ENCODE results near the gene REXO2.

REXO2 gene

DNA sequence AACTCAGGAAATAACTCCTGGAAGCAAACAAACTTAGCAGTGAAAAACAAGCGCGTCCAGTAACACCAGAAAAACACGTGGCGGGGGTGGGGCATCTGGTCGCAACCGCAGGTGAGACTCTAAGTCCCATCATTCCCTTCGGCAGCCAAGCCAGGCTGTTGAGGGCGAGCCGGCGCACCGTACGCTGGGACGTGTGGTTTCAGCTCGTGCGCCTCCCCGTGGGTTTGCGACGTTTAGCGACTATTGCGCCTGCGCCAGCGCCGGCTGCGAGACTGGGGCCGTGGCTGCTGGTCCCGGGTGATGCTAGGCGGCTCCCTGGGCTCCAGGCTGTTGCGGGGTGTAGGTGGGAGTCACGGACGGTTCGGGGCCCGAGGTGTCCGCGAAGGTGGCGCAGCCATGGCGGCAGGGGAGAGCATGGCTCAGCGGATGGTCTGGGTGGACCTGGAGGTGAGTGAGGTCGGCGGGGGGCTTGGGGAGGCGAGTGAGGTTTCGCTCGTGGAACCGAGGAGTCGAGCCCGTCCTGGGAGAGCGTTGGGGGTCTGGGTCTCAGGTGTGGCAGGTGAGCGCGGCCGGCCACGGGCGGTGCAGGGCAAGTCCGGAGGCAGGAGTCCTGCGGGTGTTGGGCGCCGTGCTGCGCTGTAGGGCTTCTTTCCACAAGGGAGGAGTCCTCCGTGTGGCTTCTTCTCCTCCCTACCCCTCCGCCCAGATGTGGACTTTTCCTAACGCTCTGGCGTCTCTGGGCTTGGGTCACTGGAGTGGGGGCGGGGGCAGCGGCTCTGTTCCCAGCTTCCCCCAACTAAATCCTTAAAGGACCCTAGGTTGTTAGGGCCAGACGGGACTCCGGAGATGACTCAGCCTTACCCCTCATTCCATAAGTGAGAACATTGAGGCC, at the start of gene REXO2:
REXO2 (plus strand) TSS at position 239 of the 892 bp plus-strand sequence; CDS start at position 301, 62 bp downstream.
- peak; percentile 86 for DNase-seq (ENCODE audit: low spot score)
- FAIRE-seq: peak; percentile 72

DNA sequence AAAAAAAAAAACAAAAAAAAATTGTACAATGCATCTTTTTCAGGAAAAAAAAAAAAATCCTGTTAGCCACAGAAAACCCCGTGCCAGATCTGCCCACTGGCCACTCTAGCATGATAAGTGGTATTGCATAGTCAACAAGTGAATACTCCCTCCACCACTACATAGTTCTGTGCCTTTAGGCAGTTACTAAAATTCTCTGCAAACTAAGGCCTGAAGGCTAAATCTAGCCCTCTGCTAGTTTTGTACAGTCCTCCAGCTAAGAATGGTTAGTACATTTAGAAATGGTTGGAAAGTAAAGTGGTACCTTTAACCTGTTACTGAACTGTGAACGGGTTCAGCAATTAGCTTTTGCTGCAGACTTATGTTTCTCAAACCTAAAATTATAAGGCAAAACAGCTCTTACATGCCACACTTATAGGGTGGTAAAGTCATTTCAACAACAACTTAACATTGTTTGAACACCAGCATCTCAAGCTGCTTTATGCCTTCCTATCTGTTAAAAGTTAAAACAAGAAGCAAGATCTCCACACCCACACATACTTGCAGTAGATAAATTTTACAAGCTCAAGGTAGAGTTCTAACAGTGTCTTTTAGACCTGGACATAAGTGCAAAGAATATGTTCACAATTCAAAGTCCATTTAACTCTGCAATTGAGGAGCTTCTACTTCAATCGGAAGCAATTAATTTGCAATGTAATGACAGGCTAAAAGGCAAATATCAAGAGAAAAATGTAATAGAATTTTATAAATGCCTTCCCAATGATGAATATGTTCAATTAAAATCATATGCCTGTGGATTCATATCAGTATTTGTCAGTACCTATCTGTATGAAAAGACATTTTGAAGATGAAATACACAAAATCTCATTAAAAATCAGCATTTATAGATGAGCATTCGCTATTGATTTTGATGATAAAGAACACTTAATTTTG, 46.3 kb upstream of the REXO2 start:
- no peak for FAIRE-seq
- DNase-seq (ENCODE audit: low spot score): no peak

DNA sequence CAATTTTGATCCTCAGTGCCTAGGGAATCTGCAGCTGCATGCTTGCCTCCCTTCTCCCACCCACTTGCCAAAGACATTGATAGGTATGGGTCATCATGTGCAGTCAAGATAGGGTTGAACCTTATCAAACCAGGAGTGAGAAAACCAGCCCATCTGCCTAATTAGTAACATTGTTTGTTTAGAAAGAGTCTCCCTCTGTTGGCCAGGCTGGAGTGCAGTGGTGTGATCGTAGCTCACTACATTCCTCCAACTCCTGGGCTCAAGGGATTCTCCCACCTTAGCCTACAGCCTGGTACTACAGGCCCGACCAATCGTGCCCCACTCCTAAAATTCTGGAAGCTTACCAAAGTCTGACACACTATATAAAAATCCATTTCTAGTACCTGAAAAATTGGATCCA, 43.5 kb upstream of the REXO2 start:
- no peak for DNase-seq (ENCODE audit: low spot score)
- no peak for FAIRE-seq

DNA sequence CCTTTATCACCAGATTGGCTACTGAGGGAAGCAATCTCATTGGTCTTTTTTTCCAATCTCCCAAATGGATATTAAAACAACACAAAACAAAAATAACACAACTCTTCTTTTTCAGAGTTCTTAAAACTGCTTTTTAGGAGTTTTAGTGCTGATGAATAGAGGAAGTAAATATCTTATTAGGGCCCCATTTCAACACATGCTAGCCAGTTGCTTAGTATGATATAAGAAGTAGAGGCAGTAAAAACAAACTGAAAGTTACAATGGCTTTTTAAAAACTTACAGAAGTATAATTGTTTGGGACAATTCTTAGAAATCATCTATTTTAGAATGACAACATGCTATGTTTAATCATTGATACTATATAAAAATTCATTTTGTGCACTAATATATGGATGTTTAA, 42.4 kb upstream of the REXO2 start:
- DNase-seq (ENCODE audit: low spot score): no peak
- no peak for FAIRE-seq

DNA sequence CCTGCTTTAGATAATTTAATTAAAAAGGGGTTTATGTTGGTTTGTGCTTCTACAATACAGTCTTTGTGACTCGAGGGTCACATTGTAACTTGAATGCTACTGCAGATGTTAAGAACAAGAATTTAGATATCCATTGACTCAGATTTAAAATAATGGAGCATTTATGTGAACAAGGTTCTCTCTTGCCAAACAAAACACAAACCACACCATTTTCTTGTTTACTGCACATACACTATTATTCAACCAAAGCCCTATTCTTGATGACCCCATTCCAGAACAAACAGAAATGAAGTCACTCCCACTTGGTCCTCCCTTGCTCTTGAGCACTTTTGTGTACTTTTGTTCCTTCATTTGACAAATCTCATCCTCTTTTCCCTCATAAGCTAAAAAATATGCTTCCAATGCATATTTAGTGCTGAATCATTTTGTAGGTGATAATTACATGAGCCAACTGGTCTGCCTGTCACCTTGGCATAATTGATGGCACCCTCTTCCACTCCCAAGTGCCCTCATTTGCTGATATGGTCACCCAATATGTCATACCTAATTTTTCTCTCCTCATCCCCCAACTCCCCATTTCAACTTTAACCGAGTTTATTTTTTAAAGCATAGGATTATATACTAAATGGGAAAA, 41.8 kb upstream of the REXO2 start:
- DNase-seq (ENCODE audit: low spot score): no peak
- FAIRE-seq: no peak

DNA sequence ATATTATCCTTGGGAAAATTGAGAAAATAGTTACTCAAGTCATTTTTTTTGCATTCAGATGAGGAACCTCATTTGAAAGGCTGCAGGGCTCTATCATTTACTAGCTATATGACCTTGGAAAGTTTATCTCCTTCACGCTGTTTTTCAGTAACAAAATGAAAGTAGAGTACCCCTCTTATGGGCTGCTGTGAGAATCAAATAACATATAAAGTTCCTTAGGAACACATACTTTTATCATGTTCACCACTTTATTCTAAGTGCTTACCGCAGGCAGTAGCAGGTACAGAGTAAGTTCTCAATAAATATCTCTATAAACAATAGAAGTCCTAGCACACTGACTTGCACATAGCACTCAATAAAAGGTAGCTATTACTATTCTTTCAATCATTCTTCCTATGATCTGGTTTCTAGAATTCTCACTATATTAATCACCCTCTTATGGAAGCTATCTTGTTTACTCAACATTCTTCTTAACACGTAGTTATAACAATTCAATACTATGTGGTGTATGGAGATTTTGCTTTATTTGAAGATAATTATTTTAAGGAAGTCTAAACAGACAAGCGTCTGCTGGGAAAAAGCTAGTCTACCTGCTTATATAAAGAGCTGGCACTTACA, 40.9 kb upstream of the REXO2 start:
- DNase-seq (ENCODE audit: low spot score) (no peak), FAIRE-seq (no peak)

DNA sequence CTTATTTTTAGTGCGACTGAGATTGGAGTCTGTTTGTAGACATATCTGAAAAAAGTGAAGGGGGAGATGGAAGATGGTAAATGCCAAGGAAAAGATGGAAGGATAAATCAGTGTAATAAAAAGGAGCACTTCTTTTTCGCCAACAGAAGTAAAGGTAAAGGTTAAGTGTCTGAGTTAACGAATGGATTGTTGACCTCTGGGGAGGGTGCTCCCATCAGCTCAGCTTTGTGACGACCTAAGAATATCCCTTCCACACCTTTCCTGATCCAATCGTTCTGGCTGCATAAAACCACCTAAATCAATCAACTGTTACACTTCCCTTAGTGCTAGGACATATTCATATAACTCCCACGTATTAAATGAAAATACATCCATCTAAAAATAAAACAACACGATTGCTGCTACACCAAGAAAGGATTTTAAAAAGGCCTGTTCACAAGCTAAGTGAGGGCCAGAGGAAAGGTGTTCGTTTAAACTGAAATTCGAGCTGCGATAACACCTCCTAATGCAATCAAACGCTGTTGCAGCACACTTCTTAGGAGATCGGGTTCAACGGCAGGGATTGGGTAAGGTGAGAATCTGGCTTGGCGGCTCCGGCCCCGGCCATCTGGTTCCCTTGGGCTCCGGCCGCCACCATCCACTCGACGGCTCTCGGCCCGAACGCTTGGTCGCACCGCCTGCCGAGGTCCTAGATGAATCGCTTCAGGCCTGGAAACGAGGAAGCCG, 39.6 kb upstream of the REXO2 start:
- no peak for DNase-seq (ENCODE audit: low spot score)
- no peak for FAIRE-seq

DNA sequence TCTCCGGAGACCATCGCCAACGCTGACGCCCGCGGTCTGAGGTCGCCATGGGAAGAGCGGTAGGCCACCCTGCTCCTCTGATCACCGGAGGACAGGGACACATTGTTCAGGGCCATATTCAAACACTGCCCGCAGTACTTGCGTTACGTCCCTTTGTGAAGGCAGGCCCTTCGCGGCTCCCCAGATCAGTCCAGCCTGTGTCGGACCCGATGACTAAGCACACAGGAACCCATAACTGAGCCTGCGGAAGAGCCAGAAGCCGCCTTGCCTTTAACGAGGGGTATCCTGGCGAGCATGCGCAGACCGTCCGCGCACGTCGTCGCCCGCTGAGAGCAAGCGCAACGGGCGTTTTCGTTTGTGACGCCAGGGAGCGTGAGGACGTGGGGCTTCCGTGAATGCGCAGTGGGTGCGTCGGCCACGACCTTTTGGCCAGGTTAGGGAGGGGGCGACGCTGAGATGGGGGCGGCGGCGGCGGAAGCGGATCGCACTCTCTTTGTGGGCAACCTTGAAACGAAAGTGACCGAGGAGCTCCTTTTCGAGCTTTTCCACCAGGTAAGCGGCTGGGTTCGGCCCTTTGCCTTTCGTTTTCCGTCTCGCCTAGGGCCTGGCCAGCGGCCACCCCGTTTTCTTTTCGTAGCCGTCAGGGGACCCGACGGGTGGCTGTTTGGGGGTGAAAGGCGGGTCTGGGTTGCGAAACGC, 38.9 kb upstream of the REXO2 start, which contains the start of the genes C11orf71 and RBM7:
C11orf71 (minus strand) TSS at position 296 of the 699 bp plus-strand sequence; CDS start at position 116, 180 bp downstream.
RBM7 (plus strand) TSS at position 451 of the 699 bp plus-strand sequence; CDS start at position 457, 6 bp downstream.
- DNase-seq (ENCODE audit: low spot score): peak; percentile 96
- FAIRE-seq: peak; percentile 84

DNA sequence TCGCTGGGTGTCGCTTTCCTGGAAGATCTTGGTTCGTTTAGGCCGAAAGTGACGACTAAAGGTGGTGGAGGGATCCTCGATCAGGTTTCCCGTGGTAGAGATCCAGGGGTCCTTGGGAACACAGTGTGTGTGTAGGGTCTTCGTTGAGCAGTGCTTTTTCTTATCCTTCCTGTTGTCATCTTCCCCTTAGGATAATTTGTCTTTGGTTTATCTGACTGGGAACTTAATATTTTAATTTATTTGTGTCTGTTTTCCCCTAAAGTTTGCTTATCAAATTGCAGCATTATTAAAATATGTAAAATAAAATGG, 38.4 kb upstream of the REXO2 start:
- FAIRE-seq (no peak), DNase-seq (ENCODE audit: low spot score) (no peak)

DNA sequence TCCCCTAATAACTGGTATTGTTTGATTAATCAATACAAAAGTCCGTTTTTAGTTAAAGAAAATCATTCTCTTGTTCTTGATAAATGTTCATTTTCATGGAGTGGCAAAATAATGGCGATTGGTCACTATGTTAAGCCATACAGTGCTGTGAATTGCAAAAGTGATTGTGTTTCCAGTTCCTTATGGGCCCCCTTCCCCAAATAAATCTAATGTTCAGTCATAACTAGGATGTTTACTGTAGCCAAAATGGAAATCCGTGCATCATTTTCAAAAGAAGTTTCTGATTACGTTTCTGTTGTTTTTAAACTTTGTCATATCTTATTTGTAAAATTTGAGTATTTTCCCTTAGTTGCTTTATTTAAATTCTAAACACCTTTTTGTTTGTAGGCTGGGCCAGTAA, 38.0 kb upstream of the REXO2 start:
- FAIRE-seq (no peak), DNase-seq (ENCODE audit: low spot score) (no peak)

DNA sequence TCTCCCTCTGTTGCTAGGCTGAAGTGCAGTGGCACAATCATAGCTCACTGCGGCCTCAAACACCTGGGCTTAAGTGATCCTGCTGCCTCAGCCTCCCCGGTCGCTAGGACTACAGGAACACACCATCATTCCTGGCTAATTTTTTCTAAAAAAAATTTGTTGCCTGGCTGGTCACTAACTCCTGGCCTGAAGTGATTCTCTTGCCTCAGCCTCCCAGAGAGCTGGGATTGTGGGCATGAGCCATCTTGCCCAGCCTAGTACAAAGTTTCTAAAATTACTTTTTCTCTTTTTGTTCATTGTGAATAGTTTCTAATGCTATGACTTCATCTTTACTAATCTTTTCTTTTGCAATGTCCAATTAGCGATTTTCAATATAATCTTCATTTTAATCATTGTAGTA, 26.3 kb upstream of the REXO2 start:
- FAIRE-seq (no peak), DNase-seq (ENCODE audit: low spot score) (no peak)

DNA sequence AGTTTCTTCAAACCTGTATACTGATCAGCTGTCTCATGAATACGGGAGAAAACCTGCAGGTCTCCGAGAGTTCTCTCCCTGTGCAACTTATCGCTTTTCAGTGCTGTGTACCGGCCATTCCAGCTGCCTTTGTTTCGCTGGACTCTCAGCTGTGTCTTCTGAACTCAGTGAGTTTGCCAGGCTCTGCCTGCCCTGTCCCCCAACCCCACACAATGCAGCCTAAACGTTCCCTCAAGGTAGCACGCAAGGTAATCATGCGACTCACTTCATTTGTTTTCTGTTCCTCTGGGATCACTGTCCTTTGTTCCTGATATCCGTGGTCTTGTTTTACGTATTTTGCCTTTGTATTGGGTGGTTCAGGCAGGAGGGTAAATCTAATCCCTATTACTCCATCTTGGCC, 25.3 kb upstream of the REXO2 start:
- DNase-seq (ENCODE audit: low spot score): no peak
- no peak for FAIRE-seq

DNA sequence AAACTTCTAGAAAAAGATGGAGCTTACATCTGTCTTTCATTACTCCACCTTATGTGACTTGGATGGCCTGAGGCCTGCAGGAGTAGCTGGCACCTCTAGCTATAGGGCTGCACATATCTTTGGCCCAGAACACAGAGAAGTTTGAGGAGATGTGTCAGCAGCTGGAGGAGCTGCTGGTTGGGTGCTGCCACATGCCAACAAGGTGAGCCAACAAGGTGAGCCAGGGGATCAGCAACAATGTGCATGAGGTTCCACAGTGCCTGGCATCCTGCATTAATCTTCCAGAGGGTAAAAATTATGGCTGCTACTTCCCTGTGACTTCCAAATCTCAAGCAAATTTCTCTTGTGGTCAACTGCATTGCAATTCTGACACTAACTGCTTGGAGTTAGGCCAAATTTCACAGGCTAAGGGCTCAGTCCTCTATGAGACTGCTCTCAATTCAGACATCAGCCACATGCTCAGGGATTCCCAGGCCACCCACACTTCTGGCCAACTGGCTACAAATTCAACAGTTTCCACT, 22.8 kb upstream of the REXO2 start:
- DNase-seq (ENCODE audit: low spot score) (peak; percentile 9), FAIRE-seq (no peak)

DNA sequence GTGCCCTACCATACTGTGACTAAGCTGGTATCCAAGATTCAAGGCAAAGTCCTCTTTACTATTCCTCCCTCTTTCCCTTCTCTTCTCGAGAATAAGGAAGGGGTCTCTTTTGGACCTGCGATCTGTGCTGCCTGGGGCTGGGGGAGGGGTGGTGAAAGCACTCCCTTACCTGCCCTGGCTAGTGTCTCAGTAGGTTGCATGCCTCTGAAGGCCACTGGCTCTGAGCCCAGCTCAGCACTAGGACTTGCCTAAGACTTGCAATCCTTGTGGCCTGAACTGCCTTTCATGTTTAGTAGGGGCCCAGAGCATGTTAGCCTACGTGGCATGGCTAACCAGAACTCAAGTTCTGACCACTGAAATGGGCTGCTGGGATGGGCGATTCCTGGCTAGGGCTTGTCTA, 13.0 kb upstream of the REXO2 start:
- DNase-seq (ENCODE audit: low spot score) (no peak), FAIRE-seq (no peak)

DNA sequence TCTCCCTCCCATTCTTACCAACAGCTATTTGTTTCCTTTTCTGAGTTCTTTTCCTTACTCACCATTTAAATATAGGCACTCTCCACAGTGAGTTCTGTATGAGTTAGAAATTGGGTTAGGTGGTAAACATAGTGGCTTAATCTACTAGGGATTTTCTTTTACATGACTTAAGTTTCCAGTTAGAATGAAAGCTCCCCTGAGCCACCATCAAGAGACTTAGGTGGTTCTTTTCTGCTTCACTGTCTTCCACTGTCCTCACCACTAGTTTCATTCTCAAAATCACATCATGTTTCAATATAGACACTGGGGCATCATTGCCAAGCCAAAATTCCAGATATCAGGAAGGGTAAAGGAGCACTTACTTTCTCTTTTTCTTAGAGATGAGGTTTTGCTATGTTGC, 9.0 kb upstream of the REXO2 start:
- FAIRE-seq (no peak), DNase-seq (ENCODE audit: low spot score) (no peak)

DNA sequence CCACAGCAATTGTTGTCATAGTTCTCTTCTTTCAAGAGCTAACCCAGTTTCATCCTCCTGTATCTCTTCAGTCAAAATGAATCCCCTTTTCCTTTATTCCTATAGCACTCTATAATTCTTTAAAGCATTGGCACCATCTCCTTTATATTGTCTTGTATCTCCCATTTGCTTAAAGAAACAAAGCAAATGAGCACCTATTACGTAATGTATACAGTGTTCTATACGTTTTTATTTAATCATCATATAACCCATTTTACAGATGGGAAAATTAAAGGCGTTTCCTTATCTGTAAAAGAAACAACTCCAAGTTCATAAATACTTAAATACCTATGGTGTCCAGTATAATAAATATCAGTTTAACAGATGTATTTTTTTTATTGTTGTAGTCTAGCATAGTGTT, 6.4 kb upstream of the REXO2 start:
- no peak for FAIRE-seq

DNA sequence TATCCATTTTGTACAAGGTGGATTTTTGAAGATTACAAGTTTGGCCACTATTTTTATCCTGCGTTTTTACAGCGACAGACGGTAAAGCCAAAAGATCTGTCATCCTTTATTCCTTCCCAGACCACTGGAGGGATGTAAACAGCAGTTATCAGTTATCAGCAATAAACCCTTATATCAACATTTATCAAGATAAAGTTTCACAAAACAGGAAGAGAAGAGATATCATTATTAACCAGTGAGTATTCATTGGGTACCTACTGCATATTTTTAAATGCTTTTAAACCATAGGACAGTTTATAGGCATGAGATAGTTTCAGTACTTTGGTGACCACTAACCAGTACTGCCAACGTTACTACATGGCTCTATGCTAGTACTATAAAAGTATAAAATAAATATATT, 5.9 kb upstream of the REXO2 start:
- DNase-seq (ENCODE audit: low spot score): no peak
- FAIRE-seq: no peak

More for the DNA sequence above, 6.4 kb upstream of the REXO2 start:
- no peak for DNase-seq (ENCODE audit: low spot score)

DNA sequence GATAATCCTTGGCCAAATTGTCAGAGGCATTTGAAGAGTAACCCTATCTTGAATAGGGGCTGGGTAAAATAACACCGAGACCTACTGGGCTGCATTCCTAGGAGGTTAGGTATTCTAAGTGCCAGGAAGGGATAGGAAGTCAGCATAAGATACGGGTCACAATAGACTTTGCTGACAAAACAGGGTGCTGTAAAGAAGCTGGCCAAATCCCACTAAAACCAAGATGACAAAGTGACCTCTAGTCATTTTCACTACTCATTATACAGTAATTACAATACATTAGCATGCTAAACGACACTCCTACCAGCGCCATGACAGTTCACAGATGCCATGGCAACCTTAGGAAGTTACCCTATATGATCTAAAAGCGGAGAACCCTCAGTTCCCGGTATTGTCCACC, 964 bp upstream of the REXO2 start:
- no peak for FAIRE-seq
- DNase-seq (ENCODE audit: low spot score): no peak

DNA sequence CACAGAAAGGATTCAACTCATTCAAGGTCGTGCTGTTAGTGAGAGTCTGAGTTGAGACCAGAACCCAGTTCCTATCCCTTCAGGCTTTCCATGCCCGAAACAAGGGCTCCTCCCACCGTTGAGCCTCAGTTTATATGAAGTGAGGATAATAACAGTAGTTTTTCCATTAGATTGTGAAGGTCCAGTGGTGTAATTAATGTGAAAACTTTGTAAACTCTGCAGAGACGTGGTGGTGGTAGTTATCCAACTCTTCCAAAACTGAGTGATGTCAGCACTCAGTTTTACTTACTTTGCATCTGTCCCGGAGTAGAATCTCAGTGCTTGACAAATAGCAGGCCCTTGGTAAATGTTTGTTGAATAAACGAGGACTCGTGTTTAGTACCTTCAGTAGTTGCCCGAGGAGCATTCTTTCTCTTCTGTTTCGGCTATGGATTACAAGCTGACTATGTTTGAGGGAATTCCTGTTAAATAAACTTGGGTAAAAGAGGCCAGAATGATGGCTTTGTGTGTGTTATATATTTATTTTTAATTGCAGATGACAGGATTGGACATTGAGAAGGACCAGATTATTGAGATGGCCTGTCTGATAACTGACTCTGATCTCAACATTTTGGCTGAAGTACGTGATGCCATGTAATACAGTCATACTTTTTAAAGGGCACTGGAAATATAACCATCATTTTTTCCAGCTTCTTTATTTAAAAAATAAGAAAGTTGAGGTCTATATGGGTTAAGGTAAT, 1.0 kb downstream of the REXO2 start:
- DNase-seq (ENCODE audit: low spot score) (no peak), FAIRE-seq (no peak)

Data from RCC 7860 (cell line).